Activated CD4-positive, alpha-beta T cell treated with anti-CD3 and anti-CD28 coated beads for 48 hours (primary cell): ENCODE measurements around the gene RPL22.

Source experiments
- DNase-seq: peaks from one replicate; pipeline ENCODE4 v3.0.0-alpha.2; 2020

The RPL22 gene

GRCh38 chr1:6171548-6172124 is 27.8 kb downstream of the RPL22 start:
- DNase-seq: no peak

GRCh38 chr1:6170742-6171201 is 28.6 kb downstream of the RPL22 start:
- DNase-seq: no peak

GRCh38 chr1:6170116-6170741 is 29.2 kb downstream of the RPL22 start:
- DNase-seq: no peak

- no peak for DNase-seq
Measured at GRCh38 chr1:6168947-6169586, 30.3 kb downstream of the RPL22 start.

GRCh38 chr1:6167391-6168303 is 31.7 kb downstream of the RPL22 start:
- DNase-seq: no peak

- DNase-seq: no peak
Measured at GRCh38 chr1:6166655-6167390, 32.6 kb downstream of the RPL22 start.

- DNase-seq: no peak
Measured at GRCh38 chr1:6166221-6166620, 33.2 kb downstream of the RPL22 start.

GRCh38 chr1:6165441-6165985 is 33.9 kb downstream of the RPL22 start:
- DNase-seq: no peak

GRCh38 chr1:6165027-6165426 is 34.4 kb downstream of the RPL22 start:
- no peak for DNase-seq

GRCh38 chr1:6163973-6164617 is 35.3 kb downstream of the RPL22 start:
- no peak for DNase-seq

- DNase-seq: no peak
Measured at GRCh38 chr1:6163191-6163972, 36.0 kb downstream of the RPL22 start.

- no peak for DNase-seq
Measured at GRCh38 chr1:6162773-6163172, 36.6 kb downstream of the RPL22 start.

GRCh38 chr1:6162341-6162740 is 37.1 kb downstream of the RPL22 start:
- no peak for DNase-seq

- DNase-seq: no peak
Measured at GRCh38 chr1:6158181-6158580, 41.2 kb downstream of the RPL22 start.

- DNase-seq: peak; percentile 78
Measured at GRCh38 chr1:6157528-6158174, 41.7 kb downstream of the RPL22 start.

GRCh38 chr1:6157132-6157527 is 42.3 kb downstream of the RPL22 start:
- no peak for DNase-seq

GRCh38 chr1:6154525-6155319 is 44.7 kb downstream of the RPL22 start:
- no peak for DNase-seq

GRCh38 chr1:6152882-6153281 is 46.5 kb downstream of the RPL22 start:
- DNase-seq: no peak

- no peak for DNase-seq
Measured at GRCh38 chr1:6152181-6152580, 47.2 kb downstream of the RPL22 start.
